Panc1 (cell line): ENCODE measurements around the gene FANK1. TPM values are rescaled to one million over a fixed set of nuclear protein-coding genes. Genes with fewer than 3 reads are reported as not detected.

Source experiments
- ATAC-seq: fragments of 200-7000 bp; cut with Tn5 transposase; 2 replicates; pipeline ENCODE4 v1.9.1; 2020; ENCODE audit warnings: mild to moderate bottlenecking, moderate library complexity
- BruUV-seq: library from RNA; stranded (reverse); fragments of 400-500 nt; replicated peaks from 2 replicates; lab custom pipeline; 2021; lab: Mats Ljungman, UMichigan
- CTCF ChIA-PET: fragments of 300-600 bp; sonication (Branson Sonifier 250); formaldehyde crosslinking; loops from one replicate; lab custom pipeline; 2022; ENCODE audit warnings: antibody characterized with exemption; lab: Charles Lee
- POLR2A ChIA-PET: fragments of 300-600 bp; sonication (Branson Sonifier 250); formaldehyde crosslinking; loops from one replicate; lab custom pipeline; 2022; ENCODE audit warnings: antibody characterized with exemption; lab: Charles Lee
- DNase-seq: peaks from one replicate; pipeline ENCODE4 v3.0.0-alpha.2; 2010; ENCODE audit warnings: low read depth, low spot score
- H3K27ac ChIP-seq: 2 replicates; pipeline ENCODE4 v1.5.1; 2011; ENCODE audit warnings: mild to moderate bottlenecking, low read length, inconsistent platforms
- H3K27me3 ChIP-seq: fragments of 200-500 bp; sonication (Bioruptor generic); 2 replicates; pipeline ENCODE4 v1.6.0; 2014; ENCODE audit warnings: low read length, inconsistent platforms; ENCODE audit not compliant: control insufficient read depth, insufficient read depth
- H3K36me3 ChIP-seq: fragments of 200-500 bp; sonication (Bioruptor generic); 2 replicates; pipeline ENCODE4 v1.5.1; 2014; ENCODE audit warnings: inconsistent platforms, mild to moderate bottlenecking, low read length, moderate library complexity; ENCODE audit not compliant: control insufficient read depth, insufficient read depth
- H3K4me1 ChIP-seq: 2 replicates; pipeline ENCODE4 v1.5.1; 2011; ENCODE audit warnings: inconsistent platforms, mild to moderate bottlenecking, low read length, moderate library complexity; ENCODE audit not compliant: control insufficient read depth, insufficient read depth
- H3K4me3 ChIP-seq, 2 experiments: 2 replicates each; pipeline ENCODE4 v1.5.1; 2011 to 2012; ENCODE audit warnings: low read depth in 2 of 2, low read length in 2 of 2, mild to moderate bottlenecking in 2 of 2, inconsistent platforms in 1 of 2, moderate library complexity in 1 of 2
- H3K9me3 ChIP-seq: fragments of 200-500 bp; sonication (Bioruptor generic); 2 replicates; pipeline ENCODE4 v1.5.1; 2014; ENCODE audit warnings: low read depth, mild to moderate bottlenecking, inconsistent platforms, low read length, moderate library complexity; ENCODE audit not compliant: control insufficient read depth, insufficient read depth
- POLR2AphosphoS5 ChIP-seq: IDR thresholded peaks from 2 replicates; pipeline ENCODE4 v1.6.1; 2012; ENCODE audit warnings: mild to moderate bottlenecking, low read depth, low read length, moderate library complexity
- SIN3A ChIP-seq: IDR thresholded peaks from 2 replicates; pipeline ENCODE4 v1.6.1; 2012; ENCODE audit warnings: low read depth, mild to moderate bottlenecking, low read length, moderate library complexity, borderline replicate concordance; ENCODE audit not compliant: insufficient read depth
- TCF7L2 ChIP-seq: IDR thresholded peaks from 2 replicates; pipeline ENCODE4 v1.6.1; 2011; ENCODE audit warnings: mild to moderate bottlenecking, low read depth, low read length, inconsistent platforms
- in situ Hi-C: cut with HindIII; loops from 2 replicates; pipeline ENCODE4 v1.10.0; 2016; ENCODE audit warnings: low sequenced_read_pairs, low pct_unique_long_range_greater_than_20kb
- intact Hi-C: fragments of 100-400 bp; cut with micrococcal nuclease; formaldehyde crosslinking; loops from one replicate; pipeline ENCODE4 v1.10.0; 2022; ENCODE audit not compliant: unreplicated experiment
- total RNA-seq: library from RNA; stranded (reverse); gene quantifications from one replicate; pipeline ENCODE4 v1.2.1, GENCODE V29; 2021; ENCODE audit not compliant: unreplicated experiment
- TF ChIP-seq, protein P1 (sequence below), 2 experiments: IDR thresholded peaks; 2 replicates each; pipeline ENCODE4 v1.6.1; 2011 to 2012; ENCODE audit warnings: low read depth in 2 of 2, control low read depth in 1 of 2, low read length in 1 of 2, mild to moderate bottlenecking in 1 of 2, moderate library complexity in 1 of 2; ENCODE audit not compliant: insufficient read depth in 1 of 2
- TF ChIP-seq, protein P2 (sequence below): fragments of 450-650 bp; IDR thresholded peaks from 2 replicates; pipeline ENCODE4 v1.5.1; 2017; ENCODE audit warnings: mild to moderate bottlenecking

The FANK1 gene
- total RNA-seq, 1 experiment from 2014 or later = 19.1 TPM

GRCh38 chr10:125984346-125984745, 88.0 kb downstream of the FANK1 start:
- intact Hi-C loops = loop anchor here (2.0 to 10.0 kb wide), 2 partner anchors 400 to 516 kb away; partner anchors contain the start of gene ADAM12
- H3K27ac ChIP-seq = peak overlapping the region; percentile 15; the same call in 1 of the 2 replicates
- BruUV-seq = no TSS peak
- CTCF ChIA-PET = no interaction called here
- ATAC-seq = no peak
- no peaks in the 10 kb centered on the region for H3K36me3 ChIP-seq
- TF ChIP-seq, protein P1, sequence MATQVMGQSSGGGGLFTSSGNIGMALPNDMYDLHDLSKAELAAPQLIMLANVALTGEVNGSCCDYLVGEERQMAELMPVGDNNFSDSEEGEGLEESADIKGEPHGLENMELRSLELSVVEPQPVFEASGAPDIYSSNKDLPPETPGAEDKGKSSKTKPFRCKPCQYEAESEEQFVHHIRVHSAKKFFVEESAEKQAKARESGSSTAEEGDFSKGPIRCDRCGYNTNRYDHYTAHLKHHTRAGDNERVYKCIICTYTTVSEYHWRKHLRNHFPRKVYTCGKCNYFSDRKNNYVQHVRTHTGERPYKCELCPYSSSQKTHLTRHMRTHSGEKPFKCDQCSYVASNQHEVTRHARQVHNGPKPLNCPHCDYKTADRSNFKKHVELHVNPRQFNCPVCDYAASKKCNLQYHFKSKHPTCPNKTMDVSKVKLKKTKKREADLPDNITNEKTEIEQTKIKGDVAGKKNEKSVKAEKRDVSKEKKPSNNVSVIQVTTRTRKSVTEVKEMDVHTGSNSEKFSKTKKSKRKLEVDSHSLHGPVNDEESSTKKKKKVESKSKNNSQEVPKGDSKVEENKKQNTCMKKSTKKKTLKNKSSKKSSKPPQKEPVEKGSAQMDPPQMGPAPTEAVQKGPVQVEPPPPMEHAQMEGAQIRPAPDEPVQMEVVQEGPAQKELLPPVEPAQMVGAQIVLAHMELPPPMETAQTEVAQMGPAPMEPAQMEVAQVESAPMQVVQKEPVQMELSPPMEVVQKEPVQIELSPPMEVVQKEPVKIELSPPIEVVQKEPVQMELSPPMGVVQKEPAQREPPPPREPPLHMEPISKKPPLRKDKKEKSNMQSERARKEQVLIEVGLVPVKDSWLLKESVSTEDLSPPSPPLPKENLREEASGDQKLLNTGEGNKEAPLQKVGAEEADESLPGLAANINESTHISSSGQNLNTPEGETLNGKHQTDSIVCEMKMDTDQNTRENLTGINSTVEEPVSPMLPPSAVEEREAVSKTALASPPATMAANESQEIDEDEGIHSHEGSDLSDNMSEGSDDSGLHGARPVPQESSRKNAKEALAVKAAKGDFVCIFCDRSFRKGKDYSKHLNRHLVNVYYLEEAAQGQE (IDR thresholded peaks at IDR 0.05; ENCODE audit: insufficient read depth in 1 of 2, low read depth in 2 of 2, low read length in 1 of 2) = no peak
- TF ChIP-seq SIN3A (no peak), TCF7L2 (no peak), POLR2AphosphoS5 (no peak)
- TF ChIP-seq, protein P2, sequence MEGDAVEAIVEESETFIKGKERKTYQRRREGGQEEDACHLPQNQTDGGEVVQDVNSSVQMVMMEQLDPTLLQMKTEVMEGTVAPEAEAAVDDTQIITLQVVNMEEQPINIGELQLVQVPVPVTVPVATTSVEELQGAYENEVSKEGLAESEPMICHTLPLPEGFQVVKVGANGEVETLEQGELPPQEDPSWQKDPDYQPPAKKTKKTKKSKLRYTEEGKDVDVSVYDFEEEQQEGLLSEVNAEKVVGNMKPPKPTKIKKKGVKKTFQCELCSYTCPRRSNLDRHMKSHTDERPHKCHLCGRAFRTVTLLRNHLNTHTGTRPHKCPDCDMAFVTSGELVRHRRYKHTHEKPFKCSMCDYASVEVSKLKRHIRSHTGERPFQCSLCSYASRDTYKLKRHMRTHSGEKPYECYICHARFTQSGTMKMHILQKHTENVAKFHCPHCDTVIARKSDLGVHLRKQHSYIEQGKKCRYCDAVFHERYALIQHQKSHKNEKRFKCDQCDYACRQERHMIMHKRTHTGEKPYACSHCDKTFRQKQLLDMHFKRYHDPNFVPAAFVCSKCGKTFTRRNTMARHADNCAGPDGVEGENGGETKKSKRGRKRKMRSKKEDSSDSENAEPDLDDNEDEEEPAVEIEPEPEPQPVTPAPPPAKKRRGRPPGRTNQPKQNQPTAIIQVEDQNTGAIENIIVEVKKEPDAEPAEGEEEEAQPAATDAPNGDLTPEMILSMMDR = no peak
- POLR2A ChIA-PET = no interaction called here
- H3K4me1 ChIP-seq = no peaks in the 10 kb centered on the region
- no peak for DNase-seq
- no peaks in the 10 kb centered on the region for H3K9me3 ChIP-seq
- H3K4me3 ChIP-seq = no peak overlapping the region
- H3K27me3 ChIP-seq = no peaks in the 10 kb centered on the region
- in situ Hi-C loops = no loop called here

- no peak for ATAC-seq
- no peaks in the 10 kb centered on the region for H3K4me1 ChIP-seq
- TF ChIP-seq, protein P1 (IDR thresholded peaks at IDR 0.05; ENCODE audit: insufficient read depth in 1 of 2, low read depth in 2 of 2, low read length in 1 of 2) = no peak
- TF ChIP-seq, protein P2 = no peak
- TF ChIP-seq SIN3A = no peak
- no peak for TF ChIP-seq POLR2AphosphoS5
- no peak for DNase-seq
- no peaks in the 10 kb centered on the region for H3K9me3 ChIP-seq
- POLR2A ChIA-PET = no interaction called here
- H3K27ac ChIP-seq = no peak overlapping the region
- no peaks in the 10 kb centered on the region for H3K36me3 ChIP-seq
- CTCF ChIA-PET = no interaction called here
- no peak overlapping the region for H3K4me3 ChIP-seq
- H3K27me3 ChIP-seq = no peaks in the 10 kb centered on the region
- in situ Hi-C loops (no loop called here), intact Hi-C loops (loop anchor here (2.0 to 10.0 kb wide), 2 partner anchors 400 to 516 kb away; partner anchors contain the start of gene ADAM12)
- no TSS peak for BruUV-seq
Measured at GRCh38 chr10:125984865-125985495, 88.6 kb downstream of the FANK1 start.
